ENCODE measurements around the gene TSR3.
A peak's percentile ranks its signal among the peaks of the same experiment; 100 is the strongest.

- TF ChIP-seq POLR2AphosphoS5 (IDR thresholded peaks at IDR 0.05; ENCODE audit: low read depth, low read length) (0 out of 2 replicates have a peak, but pooled peaks have one; percentile 38), TAF1 (IDR thresholded peaks at IDR 0.05; ENCODE audit: borderline replicate concordance, insufficient read depth, low read length) (no peak)
Measured at GRCh38 chr16:1310832-1311200, 40.9 kb downstream of the TSR3 start.
